GM19238 (cell line): ENCODE data around the gene SLC2A11.
"Not testable (repeated sequence)": the region's sequence is repeated elsewhere in the genome, so short reads cannot be mapped to it uniquely, and the experiment has no call there.

Source experiments
- DNase-seq: peaks from one replicate; pipeline ENCODE4 v3.0.0; 2011; ENCODE audit warnings: low spot score; ENCODE audit not compliant: insufficient read length

Gene SLC2A11

DNA sequence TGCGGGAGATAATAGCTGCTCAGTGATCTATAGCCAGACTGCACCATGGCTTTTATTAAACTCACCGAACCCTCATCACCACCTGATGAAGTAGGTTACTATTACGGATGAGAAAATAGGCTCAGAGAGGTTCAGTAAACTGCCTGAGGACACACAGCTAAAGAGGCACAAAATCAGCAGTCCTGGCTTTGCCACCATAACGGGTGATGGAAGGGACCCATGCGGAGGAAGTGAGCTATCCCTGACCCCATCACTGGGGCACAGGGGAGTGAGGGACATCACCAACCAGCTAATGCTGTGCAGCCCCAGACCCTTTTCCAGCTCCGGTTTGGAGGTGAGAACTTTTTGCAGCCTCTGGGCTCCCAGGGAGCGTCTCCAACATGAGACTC, 11.6 kb upstream of the SLC2A11 start:
- no peak for DNase-seq

DNA sequence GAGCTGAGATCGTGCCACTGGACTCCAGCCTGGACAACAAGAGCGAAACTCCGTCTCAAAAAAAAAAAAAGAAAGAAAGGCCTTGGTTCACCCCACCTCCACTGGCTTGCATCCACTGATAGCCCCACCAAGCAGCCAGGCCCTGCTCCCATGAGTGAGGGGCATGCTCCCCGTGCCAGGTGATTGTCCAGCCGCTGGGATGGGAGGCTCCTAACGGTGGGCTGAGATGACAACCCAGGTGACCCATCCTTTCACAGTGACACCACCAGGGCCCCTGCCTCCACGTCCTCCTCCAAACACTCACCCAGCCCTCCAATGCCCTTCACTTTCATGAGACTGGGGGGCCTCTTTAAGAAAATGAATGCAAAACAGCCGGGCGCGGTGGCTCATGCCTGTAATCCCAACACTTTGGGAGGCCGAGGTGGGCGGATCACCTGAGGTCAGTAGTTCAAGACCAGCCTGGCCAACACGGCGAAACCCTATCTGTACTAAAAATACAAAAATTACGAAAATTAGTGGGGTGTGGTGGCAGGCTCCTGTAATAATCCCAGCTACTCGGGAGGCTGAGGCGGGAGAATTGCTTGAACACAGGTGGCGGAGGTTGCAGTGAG, 10.3 kb upstream of the SLC2A11 start:
- no peak for DNase-seq

DNA sequence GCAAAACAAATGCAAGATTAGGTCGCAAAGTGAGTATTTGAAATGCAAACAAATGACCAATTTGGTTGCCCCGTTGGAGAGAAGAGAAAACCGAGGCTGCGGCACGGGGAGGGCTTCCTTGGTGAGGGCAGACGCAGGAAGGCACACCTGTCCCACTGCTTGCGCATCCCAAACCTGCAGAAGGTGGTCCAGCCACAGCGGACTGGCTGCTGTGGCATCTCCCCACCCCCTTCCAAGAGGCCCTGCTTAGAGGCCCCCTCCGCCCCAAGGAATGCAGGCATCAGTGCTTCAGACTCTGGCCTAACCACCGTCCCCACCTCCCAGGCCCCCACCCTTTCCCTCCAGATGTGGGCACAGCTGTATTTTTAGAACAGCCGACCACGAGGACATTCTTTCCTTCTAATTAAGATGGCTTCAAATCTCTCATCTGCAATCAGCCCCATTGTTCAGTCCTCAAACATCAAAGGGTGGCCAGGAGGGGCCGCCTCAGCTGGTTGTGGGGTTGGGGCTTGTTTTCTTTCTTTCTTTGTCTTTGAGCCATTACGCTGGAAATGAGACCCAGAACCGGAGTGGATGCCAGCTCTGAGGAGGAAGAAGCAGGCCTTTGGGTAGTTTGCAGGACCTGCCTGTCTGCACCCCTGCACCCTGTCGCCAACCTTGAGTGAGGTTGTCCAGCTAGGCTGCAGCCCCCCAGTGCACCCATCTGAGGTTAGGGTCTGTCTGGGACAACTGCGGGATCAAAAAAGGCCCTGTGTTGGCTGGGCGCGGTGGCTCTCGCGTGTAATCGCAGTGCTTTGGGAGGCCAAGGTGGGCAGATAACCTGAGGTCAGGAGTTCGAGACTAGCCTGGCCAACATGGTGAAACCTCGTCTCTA, 9.4 kb upstream of the SLC2A11 start:
- DNase-seq, result no peak

DNA sequence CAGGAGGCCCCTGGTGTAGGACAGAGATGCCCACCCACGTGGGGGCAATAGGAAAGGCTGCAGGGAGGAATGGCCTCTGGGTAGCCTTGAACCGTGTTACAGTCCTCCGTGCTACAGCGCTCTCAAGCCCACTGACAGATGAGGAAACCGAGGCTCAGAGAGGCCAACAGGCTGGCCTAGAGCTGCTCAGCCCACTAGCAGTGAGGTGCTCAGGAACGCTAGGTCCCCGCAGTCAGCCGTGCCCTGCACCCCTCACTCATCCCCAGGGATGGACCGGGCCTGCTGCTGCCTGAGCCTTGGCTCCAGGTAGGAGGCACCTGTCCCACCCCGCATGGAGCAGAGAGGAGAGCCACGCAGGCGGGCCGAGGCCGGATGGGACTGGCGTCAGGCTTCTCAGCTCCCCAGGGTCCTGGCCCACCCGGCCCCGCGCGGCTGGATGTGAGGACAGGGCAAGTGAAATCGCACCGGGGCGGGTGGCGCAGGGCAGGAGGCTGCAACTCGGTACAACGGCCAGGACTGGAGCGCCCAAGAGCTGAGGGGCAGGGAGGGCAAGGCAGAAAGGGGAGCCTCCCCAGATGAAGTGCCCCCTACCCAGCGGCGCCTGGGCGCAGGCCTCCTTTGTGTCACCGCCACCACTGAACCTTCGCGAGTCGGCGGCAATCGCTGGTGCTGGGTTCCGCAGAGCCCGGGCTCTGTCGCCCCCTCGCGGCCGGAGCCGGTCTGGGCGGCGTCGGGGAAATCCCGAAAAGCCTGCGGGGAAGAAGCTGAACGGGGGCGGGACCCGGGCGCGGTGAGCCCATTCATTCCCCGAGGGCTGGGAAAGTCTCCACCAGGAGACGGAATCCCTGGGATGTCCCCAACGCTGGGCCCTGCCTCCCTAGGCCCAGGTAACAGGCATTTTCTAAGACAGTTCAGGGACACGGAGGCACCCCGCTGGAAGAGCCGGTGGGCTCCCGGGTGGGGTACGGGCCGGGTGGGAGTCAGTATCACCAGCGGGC, 8.4 kb upstream of the SLC2A11 start:
- DNase-seq, result peak; percentile 79

DNA sequence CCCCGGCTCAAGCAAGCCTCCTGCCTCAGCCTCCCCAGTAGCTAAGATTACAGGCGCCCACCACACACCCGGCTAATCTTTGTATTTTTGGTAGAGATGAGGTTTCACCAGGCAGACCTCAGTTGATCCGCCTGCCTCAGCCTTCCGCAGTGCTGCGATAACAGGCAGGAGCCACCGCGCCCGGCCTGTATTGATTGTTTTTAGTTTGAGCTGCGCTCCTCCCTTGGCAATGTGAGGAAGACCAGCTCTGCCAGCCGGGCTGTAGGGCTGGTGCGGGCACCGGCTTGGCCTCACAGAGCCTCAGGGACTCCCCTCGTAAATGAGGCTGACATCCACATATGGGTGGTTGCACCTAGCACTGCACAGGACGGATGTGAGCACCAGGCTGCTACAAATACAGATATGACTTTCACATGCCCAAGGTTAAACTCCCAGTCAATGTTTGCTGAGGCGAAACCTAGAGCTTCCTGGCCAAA, 7.5 kb upstream of the SLC2A11 start:
- peak; percentile 44 for DNase-seq

DNA sequence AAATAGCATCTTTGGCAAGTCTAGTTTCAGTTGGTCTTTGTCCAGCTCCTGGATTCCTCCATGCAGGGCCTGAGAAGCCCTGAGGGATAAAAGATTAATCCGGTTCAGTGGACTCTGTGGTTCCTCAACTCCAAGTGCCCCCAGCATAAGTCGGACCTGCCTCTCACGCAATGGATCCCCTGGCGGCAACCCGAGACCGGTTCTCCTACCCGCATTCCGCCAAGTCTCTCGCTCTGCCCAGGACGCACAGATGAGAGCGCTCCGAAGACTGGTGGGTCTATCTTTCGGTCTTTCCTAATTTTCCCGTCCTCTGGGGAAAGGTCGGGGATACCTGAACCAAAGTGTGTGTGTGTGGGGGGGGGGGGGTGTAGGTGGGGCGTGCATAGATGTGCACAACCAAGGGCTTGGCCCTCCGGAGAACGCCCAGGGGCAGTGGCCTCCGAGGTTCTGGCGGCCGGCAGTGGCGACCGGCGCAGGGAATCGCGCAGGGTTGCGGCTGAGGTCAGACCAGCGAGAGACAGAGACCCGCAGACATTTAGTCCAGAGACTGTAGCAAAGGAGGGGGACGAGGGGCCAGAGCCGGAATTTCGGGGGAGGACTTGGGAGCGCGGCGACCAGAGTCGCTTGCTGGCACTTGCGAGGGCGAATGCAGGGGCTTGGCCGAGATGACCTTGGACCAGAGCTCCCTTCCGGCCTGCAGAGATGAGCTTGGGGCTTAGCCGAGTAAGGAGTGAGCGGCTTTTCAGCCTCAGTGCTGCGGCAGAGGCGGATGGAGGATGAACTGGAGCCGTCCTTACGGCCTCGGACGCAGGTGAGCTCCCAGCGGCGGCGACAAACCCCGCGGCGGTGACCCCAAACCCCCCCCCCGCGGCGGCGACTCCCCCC, 712 bp upstream of the SLC2A11 start:
- peak; percentile 66 for DNase-seq

DNA sequence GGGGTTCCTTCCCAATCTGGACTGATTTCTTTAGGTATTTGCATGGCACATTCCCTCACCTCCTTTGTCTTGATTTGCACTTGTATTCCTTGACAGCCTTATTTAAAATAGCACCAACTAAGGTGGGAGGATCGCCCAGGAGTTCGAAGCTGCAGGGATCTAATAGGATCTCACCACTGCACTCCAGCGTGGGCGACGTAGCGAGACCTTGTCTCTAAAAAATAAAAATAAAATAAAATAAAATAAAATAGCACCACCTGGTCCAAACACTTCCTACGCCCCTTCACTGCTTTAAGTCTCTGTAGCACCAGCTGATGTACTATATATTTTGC, 775 bp downstream of the SLC2A11 start:
- no peak for DNase-seq

DNA sequence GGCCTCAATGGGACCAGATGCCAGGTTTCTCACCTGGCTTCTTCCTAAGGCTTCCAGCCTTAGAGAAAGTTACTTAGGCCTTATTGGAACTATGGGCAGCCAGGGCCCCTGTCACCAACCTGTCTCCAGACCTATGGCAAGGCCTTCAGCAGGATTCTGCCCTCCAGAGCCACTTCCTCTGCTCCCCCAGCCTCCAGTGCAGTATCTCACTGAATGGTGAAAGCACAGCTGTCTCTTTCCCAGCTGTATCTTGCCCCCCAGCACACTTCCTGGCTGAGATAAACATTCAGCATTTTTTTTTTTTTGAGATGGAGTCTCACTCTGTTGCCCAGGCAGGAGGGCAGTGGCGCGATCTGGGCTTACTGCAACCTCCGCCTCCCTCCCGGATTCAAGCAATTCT, 1.5 kb downstream of the SLC2A11 start:
- no peak for DNase-seq

DNA sequence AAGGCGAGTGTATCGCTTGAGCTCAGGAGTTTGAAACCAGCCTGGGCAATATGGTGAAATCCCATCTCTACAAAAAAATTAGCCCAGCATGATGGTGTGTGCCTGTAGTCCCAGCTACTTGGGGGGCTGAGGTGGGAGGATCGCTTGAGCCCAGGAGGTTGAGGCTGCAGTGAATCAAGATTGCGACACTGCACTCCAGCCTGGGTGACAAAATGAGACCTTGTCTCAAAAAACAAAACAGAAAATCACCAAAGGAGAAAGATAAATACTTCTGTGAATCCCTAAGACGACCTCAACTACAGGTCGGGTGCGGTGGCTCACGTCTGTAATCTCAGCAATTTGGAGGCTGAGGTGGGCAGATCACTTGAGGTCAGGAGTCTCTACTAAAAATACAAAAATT, 2.5 kb downstream of the SLC2A11 start:
- not testable (repeated sequence) for DNase-seq

DNA sequence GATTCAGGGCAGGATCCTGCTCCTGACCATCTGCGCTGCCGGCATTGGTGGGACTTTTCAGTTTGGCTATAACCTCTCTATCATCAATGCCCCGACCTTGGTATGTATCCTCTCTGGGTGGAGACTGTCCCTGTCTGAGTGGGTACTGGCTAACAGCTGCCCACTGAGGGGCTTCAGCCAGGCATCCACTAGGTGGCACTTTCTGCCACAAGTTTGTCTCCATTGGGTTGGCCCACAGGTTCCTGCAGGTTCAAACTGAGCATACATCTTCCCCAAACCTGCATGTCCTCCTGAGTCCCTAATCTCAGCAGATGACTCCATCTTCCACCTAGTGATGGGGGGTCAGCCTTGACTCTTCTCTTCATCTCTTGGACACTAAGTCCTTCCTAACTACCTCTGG, 4.4 kb downstream of the SLC2A11 start:
- peak; percentile 42 for DNase-seq

DNA sequence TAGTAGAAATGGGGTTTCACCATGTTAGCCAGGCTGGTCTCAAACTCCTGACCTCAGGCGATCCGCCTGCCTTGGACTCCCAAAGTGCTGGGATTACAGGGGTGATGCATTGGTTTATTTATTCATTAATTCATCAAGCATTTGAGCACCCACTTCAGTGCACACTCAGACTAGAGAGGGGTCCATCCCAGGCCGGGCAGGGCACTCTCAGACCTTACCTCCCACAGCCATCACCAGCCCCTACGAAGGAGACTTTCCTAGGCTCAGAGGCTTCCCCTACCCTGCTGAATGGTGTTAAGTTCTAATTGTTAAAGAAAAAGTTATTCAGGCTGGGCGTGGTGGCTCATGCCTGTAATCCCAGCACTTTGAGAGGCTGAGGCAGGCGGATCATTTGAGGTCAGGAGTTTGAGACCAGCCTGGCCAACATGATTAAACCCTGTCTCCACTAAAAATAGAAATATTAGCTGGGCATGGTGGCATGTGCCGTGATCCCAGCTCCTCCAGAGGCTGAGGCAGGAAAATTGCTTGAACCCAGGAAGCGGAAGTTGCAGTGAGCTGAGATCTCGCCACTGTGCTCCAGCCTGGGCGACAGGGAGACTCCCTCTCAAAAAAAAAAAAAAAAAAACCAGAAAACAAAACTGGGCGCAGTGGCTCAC, 7.0 kb downstream of the SLC2A11 start:
- not testable (repeated sequence) for DNase-seq

DNA sequence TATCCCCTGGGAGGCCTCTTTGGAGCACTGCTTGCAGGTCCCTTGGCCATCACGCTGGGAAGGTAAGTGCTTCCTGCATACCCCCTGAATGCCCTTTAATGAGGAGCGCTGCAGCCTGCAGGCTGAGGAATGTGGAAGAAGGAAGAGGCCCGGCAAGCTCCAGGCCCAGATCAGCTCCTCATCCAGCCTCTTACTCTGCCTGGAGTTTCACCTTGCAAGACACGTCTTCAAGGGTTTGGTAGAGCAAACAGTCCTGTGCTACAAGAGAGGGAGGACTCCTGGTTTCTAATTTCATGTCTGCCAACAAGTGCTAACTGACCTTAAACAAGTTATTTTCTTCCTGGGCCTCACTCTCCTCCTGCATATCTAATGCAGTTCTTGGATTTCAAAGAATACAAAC, 10.9 kb downstream of the SLC2A11 start:
- DNase-seq, result no peak

DNA sequence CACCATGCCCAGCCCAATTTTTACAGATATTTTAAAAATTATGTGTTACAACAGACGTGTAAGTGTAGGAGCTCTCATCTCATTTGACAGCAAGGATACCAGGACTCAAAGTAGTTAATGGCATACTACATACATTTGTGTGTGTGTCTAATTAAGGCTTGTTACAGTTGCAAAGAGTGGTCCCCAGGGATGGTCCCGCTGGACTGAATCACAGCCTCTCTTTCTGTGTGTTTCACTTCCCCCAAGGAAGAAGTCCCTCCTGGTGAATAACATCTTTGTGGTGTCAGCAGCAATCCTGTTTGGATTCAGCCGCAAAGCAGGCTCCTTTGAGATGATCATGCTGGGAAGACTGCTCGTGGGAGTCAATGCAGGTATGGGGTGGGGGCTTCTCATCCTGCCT, 17.2 kb downstream of the SLC2A11 start:
- no peak for DNase-seq

DNA sequence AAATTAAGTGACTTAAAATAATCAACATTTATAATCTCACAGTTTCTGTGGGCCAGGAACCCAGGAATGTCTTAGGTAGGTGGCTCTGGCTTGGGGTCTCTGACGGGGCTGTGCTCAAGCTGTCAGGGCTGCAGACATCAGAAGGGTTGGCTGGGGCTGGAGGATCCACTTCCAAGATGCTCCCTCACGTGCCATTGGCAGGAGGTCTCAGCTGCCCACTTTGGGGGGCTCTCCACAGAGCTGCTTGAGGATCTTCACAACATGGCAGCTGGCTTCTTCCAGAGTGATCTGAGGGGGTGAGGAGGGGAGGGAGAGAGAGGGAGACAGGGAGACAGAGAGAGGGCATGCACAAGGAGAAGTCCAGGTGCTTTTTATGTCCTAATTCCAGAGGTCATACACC, 18.1 kb downstream of the SLC2A11 start:
- DNase-seq, result no peak

DNA sequence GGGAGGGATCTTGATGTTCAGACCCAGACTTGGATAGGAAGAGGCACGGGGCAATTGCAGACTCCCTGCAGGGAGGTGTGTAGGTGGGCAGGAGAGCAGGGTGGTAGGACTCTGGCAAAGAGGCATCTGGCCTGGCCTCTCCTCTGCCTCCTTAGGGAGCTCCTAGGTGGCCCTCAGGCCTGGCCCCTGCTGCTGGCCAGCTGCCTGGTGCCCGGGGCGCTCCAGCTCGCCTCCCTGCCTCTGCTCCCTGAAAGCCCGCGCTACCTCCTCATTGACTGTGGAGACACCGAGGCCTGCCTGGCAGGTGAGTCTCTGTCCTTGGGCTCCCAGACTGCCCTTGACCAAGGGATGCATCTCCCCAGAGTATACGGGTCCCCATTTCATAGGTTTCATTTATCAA, 19.9 kb downstream of the SLC2A11 start:
- no peak for DNase-seq

DNA sequence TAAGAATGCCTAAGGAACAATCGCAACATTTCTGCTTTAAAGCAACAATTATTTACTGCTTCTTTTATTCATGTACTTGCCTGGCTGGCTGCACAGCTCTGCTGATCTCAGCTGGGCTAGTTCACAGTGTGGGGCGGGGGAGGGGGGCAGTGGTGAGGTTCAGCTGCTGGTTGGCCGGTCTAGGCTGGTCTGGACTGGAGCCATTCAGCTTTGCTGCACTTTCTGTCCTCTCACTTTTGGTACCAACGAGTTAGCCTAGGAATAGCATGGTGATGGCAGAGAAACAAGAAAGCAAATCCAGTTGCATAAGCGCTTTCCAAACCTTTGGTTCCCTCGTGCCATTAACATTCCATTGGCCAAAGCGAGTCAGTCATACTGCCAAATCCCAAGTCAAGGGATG, 20.5 kb downstream of the SLC2A11 start:
- DNase-seq, result no peak

DNA sequence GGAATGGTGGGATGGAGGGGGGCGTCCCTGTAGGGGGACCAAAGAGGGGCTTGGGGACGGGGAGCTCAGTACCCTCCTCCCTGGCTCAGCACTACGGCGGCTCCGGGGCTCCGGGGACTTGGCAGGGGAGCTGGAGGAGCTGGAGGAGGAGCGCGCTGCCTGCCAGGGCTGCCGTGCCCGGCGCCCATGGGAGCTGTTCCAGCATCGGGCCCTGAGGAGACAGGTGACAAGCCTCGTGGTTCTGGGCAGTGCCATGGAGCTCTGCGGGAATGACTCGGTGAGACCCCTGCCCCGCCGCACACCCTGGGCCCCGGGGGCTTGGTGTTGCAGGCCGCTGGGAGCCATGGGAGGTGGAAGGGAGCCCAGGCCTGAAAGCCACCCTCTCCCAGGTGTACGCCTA, 24.7 kb downstream of the SLC2A11 start:
- no peak for DNase-seq

DNA sequence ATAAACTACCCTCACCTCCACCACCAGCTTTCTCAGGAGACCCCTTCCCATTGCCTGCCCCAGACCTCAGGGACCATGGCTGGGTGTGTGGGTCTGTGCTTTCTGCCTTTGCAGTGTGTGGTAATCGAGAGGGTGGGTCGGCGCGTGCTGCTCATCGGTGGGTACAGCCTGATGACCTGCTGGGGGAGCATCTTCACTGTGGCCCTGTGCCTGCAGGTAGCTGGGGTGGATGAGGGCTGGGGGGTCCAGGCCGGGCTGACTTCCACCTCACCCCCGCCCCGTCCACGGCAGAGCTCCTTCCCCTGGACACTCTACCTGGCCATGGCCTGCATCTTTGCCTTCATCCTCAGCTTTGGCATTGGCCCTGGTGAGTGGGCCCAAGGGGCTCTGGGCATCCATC, 26.0 kb downstream of the SLC2A11 start:
- DNase-seq, result no peak

DNA sequence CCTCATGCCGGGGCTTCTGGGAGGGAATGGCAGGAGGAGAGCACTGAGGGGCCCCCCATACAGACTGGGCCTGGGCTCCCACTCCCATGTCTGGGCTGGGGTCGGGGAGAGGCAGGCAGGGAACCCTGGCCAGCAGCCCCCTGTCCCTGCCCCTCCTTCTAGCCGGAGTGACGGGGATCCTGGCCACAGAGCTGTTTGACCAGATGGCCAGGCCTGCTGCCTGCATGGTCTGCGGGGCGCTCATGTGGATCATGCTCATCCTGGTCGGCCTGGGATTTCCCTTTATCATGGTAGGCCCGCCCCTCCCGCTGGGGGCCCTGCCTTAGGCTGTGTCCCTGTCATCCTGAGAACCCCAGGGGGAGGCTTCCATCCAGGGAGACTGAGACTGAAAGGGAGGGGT, 26.5 kb downstream of the SLC2A11 start:
- DNase-seq, result no peak
